Loucy (cell line): ENCODE data around the gene TTLL5.

Experiments
- H2AFZ ChIP-seq: fragments of 200-600 bp; sonication (generic); 2 replicates; pipeline ENCODE4 v1.6.0; 2016; ENCODE audit warnings: antibody characterized with exemption, mild to moderate bottlenecking, low read length, moderate library complexity
- H3F3A ChIP-seq: fragments of 200-600 bp; 2 replicates; pipeline ENCODE4 v1.6.0; 2016; ENCODE audit warnings: antibody characterized with exemption, low read depth, mild to moderate bottlenecking
- H3K27me3 ChIP-seq: fragments of 200-600 bp; sonication (generic); 2 replicates; pipeline ENCODE4 v1.6.1; 2014; ENCODE audit warnings: low read length, mild to moderate bottlenecking; ENCODE audit not compliant: insufficient read depth, poor library complexity, severe bottlenecking
- H3K36me3 ChIP-seq: fragments of 200-600 bp; sonication (generic); 2 replicates; pipeline ENCODE4 v1.6.1; 2016; ENCODE audit warnings: low read length; ENCODE audit not compliant: insufficient read depth
- H3K4me1 ChIP-seq: fragments of 200-600 bp; sonication (generic); 2 replicates; pipeline ENCODE4 v1.5.1; 2014; ENCODE audit warnings: low read length, mild to moderate bottlenecking; ENCODE audit not compliant: insufficient read depth, poor library complexity, severe bottlenecking
- H3K4me2 ChIP-seq: fragments of 200-600 bp; sonication (generic); 2 replicates; pipeline ENCODE4 v1.6.0; 2014; ENCODE audit warnings: antibody characterized with exemption, low read length, low read depth, mild to moderate bottlenecking; ENCODE audit not compliant: poor library complexity, severe bottlenecking
- H3K4me3 ChIP-seq: fragments of 200-600 bp; sonication (generic); 2 replicates; pipeline ENCODE4 v1.5.1; 2014; ENCODE audit warnings: low read length, mild to moderate bottlenecking, mixed read lengths; ENCODE audit not compliant: poor library complexity, severe bottlenecking
- H3K79me2 ChIP-seq: fragments of 200-600 bp; sonication (generic); 2 replicates; pipeline ENCODE4 v1.6.1; 2014; ENCODE audit warnings: low read length; ENCODE audit not compliant: insufficient read depth
- H3K9ac ChIP-seq: fragments of 200-600 bp; sonication (generic); 2 replicates; pipeline ENCODE4 v1.6.0; 2014; ENCODE audit warnings: mild to moderate bottlenecking, low read depth, low read length, moderate library complexity; ENCODE audit not compliant: poor library complexity, severe bottlenecking
- H3K9me2 ChIP-seq: fragments of 200-600 bp; sonication (generic); replicated peaks from 2 replicates; pipeline ENCODE4 v1.6.1; 2016; ENCODE audit warnings: low read depth, low read length, mixed read lengths
- H3K9me3 ChIP-seq: fragments of 200-600 bp; sonication (generic); 2 replicates; pipeline ENCODE4 v1.6.1; 2014; ENCODE audit warnings: mild to moderate bottlenecking, antibody characterized with exemption, low read length, low read depth; ENCODE audit not compliant: insufficient read depth
- H4K20me1 ChIP-seq: fragments of 200-600 bp; sonication (generic); 2 replicates; pipeline ENCODE4 v1.6.0; 2014; ENCODE audit warnings: antibody characterized with exemption, low read length, mild to moderate bottlenecking; ENCODE audit not compliant: insufficient read depth, poor library complexity, severe bottlenecking
- CTCF ChIP-seq: fragments of 200-600 bp; sonication (generic); conservative IDR thresholded peaks from 2 replicates; pipeline ENCODE4 v1.5.1; 2014; ENCODE audit warnings: mild to moderate bottlenecking, antibody characterized with exemption, low read length
- EZH2phosphoT487 ChIP-seq: fragments of 200-600 bp; IDR thresholded peaks from 2 replicates; pipeline ENCODE4 v1.6.1; 2018; ENCODE audit warnings: antibody characterized with exemption, mild to moderate bottlenecking, moderate library complexity, borderline replicate concordance

The TTLL5 gene

GRCh38 chr14:75625034-75625433 is 36.0 kb upstream of the TTLL5 start:
- Histone ChIP-seq H3K79me2 (no peaks in the 10 kb centered on the region), H3K27me3 (no peaks in the 10 kb centered on the region), H3K4me1 (no peaks in the 10 kb centered on the region), H3K4me3 (no peak overlapping the region), H3K9me3 (no peaks in the 10 kb centered on the region), H3F3A (no peaks in the 10 kb centered on the region), H2AFZ (no peak overlapping the region), H3K36me3 (no peaks in the 10 kb centered on the region), H4K20me1 (no peaks in the 10 kb centered on the region), H3K9ac (no peak overlapping the region), H3K9me2 (no peaks in the 10 kb centered on the region), H3K4me2 (no peak overlapping the region)
- TF ChIP-seq EZH2phosphoT487 (no peak), CTCF (no peak)

DNA sequence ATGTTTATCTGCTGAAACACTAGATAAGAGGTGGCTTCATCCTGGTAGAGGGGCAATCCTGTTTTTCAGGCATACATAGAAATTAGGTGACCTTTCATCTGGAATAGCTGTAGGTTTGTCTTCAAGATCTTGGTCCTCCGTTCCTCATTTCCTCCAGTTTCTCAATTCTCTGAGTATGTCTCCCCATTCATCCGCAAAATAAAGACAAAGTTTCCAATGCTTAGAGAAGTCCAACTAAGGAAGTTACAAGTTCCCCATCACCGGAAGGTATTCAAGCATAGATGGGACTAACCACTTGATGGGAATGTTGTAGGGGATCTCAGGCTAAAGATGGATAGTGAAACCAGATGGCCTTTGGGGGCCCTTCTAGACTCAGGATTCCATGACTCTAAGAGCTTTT is 34.6 kb upstream of the TTLL5 start:
- no peak overlapping the region for H2AFZ ChIP-seq
- no peaks in the 10 kb centered on the region for H3F3A ChIP-seq
- H3K9ac ChIP-seq, result no peak overlapping the region
- H4K20me1 ChIP-seq, result no peaks in the 10 kb centered on the region
- no peaks in the 10 kb centered on the region for H3K4me1 ChIP-seq
- no peak overlapping the region for H3K4me2 ChIP-seq
- TF ChIP-seq EZH2phosphoT487, result no peak
- TF ChIP-seq CTCF, result no peak
- H3K36me3 ChIP-seq, result no peaks in the 10 kb centered on the region
- H3K27me3 ChIP-seq, result no peaks in the 10 kb centered on the region
- H3K9me2 ChIP-seq, result no peaks in the 10 kb centered on the region
- H3K4me3 ChIP-seq, result no peak overlapping the region
- no peaks in the 10 kb centered on the region for H3K79me2 ChIP-seq
- H3K9me3 ChIP-seq, result no peaks in the 10 kb centered on the region

DNA sequence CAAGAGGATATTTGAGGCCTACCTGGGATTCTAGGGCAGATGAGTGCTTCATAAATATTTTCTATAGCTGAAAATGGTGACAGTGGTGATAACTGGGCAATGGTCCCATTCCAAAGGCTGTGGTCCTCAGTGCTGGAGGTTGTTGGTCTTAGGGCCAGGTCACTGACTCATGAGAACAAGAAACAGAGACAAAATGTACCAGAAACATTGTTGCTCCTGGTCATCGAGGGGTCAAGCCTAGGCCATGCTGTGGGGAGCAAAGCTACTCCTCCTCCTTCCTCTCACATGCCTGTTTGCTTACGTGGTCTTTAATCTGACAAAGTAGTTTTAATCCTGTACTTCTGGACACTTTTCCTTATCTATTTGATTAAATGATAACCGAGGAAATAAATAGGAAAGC is 34.2 kb upstream of the TTLL5 start:
- Histone ChIP-seq H3K79me2 (no peaks in the 10 kb centered on the region), H3K36me3 (no peaks in the 10 kb centered on the region), H3K9ac (no peak overlapping the region), H3F3A (no peaks in the 10 kb centered on the region), H3K4me1 (no peaks in the 10 kb centered on the region), H2AFZ (no peak overlapping the region), H3K4me2 (no peak overlapping the region), H3K9me3 (no peaks in the 10 kb centered on the region), H3K27me3 (no peaks in the 10 kb centered on the region), H3K4me3 (no peak overlapping the region), H3K9me2 (no peaks in the 10 kb centered on the region), H4K20me1 (no peaks in the 10 kb centered on the region)
- no peak for TF ChIP-seq CTCF
- no peak for TF ChIP-seq EZH2phosphoT487
